Ovary (tissue), 9 donors: ENCODE data around the gene RPGRIP1L. TPM values are rescaled to one million over a fixed set of nuclear protein-coding genes. Genes with fewer than 3 reads are reported as not detected.

Source experiments
- DNase-seq, 5 donors: peaks; one replicate each; pipeline ENCODE4 v3.0.0-alpha.2; 2019 to 2020
- H3K27ac ChIP-seq, 2 donors: fragments of 200-600 bp; one replicate each; pipeline versions ENCODE4 v1.5.1 to v1.8.0; 2019 to 2022
- H3K27me3 ChIP-seq: fragments of 200-600 bp; one replicate; pipeline ENCODE4 v1.8.0; 2022
- H3K36me3 ChIP-seq: fragments of 200-600 bp; sonication (generic); one replicate; pipeline ENCODE4 v1.5.1; 2019
- H3K4me1 ChIP-seq: one replicate; pipeline ENCODE4 v1.8.1; 2013; ENCODE audit warnings: mild to moderate bottlenecking, moderate library complexity; ENCODE audit not compliant: insufficient read depth
- H3K4me3 ChIP-seq: fragments of 200-600 bp; sonication (generic); one replicate; pipeline ENCODE4 v1.5.1; 2017
- H3K9me3 ChIP-seq, 2 donors: fragments of 200-600 bp in 1 of 2; sonication (generic) in 1 of 2; one replicate each; pipeline versions ENCODE4 v1.5.1 to v1.8.1; 2013 to 2019; ENCODE audit warnings: mild to moderate bottlenecking in 1 of 2, moderate library complexity in 1 of 2
- EP300 ChIP-seq: sonication (generic); formaldehyde crosslinking; IDR thresholded peaks from one replicate; pipeline ENCODE4 v1.6.1; 2017; ENCODE audit warnings: antibody characterized with exemption
- POLR2A ChIP-seq: fragments of 450-650 bp; IDR thresholded peaks from one replicate; pipeline ENCODE4 v1.6.1; 2017; ENCODE audit warnings: antibody characterized with exemption, mild to moderate bottlenecking, moderate library complexity
- WGBS, 3 donors: extraction: QIAGEN DNeasy Blood & Tissue Kit in 1 of 3; methylation state at CpG; one replicate each; pipeline versions ENCODE4 v1.1.5 to v1.1.7; 2013 to 2017; 5-methylcytosine and 5-hydroxymethylcytosine counted together
- intact Hi-C, 4 donors: fragments of 100-400 bp; cut with DNase I; formaldehyde crosslinking; loops; one replicate each; pipeline versions ENCODE4 v1.11.0 to v1.15.1; 2022 to 2023
- polyA plus RNA-seq, 2 donors: library from polyadenylated mRNA; stranded (reverse); fragments of 200-250 nt in 1 of 2; fragments of 350-450 nt in 1 of 2; fragmentation: Illumina TruSeq in 1 of 2; extraction: RNeasy Lipid Tissue Mini Kit (QIAGEN cat#74804) in 1 of 2; gene quantifications; one replicate each; pipeline ENCODE4 v1.2.3, GENCODE V29; 2013 to 2014
- total RNA-seq, 7 donors: library from RNA; depleted of rRNA in 2 of 7; stranded (reverse); fragments of >200 nt in 2 of 7; fragmentation: NEBNext Ultra II Directional in 3 of 7; extraction: Animal tissue kit (Norgen Biotek cat#: 25700) in 3 of 7; gene quantifications; one replicate each; pipeline versions ENCODE4 v1.1.0 to v1.2.4, GENCODE V29; 2016 to 2023
- TF ChIP-seq, protein P1 (sequence below), 3 donors: fragments of 450-650 bp in 2 of 3; fragments of 200-600 bp in 1 of 3; IDR thresholded peaks; one replicate each; pipeline versions ENCODE4 v1.5.1 to v1.8.0; 2016 to 2022; ENCODE audit warnings: antibody characterized with exemption in 3 of 3, mild to moderate bottlenecking in 1 of 3
- donor health status: DM: no; HTN: no; CAD: no; lungs with moderate emphysema.
- donor health status: DM: no; HTN: no; CAD: no.
- donor health status: Bipolar disorder and iron deficiency.
- donor health status: DM: yes; HTN: yes; CAD: no.
- donor health status: DM: no; HTN: no; CAD: no.
- donor health status: DM: yes; HTN: yes; CAD: no.

The RPGRIP1L gene
- total and polyA plus RNA-seq, 9 donors = 1.7 to 12.1 (median 7.7) TPM

GRCh38 chr16:53654946-53655345 lies 48.7 kb downstream of the RPGRIP1L start:
- WGBS, 3 donors = 38 to 57% (median 50%) methylated on average over 2 of the region's 2 CpGs
- Histone ChIP-seq H3K9me3 (no peaks in the 10 kb centered on the region), H3K4me3 (no peak overlapping the region), H3K36me3 (no peaks in the 10 kb centered on the region), H3K27me3 (no peaks in the 10 kb centered on the region), H3K4me1 (no peaks in the 10 kb centered on the region), H3K27ac (no peak overlapping the region)
- intact Hi-C loops = no loop called here
- TF ChIP-seq, protein P1, sequence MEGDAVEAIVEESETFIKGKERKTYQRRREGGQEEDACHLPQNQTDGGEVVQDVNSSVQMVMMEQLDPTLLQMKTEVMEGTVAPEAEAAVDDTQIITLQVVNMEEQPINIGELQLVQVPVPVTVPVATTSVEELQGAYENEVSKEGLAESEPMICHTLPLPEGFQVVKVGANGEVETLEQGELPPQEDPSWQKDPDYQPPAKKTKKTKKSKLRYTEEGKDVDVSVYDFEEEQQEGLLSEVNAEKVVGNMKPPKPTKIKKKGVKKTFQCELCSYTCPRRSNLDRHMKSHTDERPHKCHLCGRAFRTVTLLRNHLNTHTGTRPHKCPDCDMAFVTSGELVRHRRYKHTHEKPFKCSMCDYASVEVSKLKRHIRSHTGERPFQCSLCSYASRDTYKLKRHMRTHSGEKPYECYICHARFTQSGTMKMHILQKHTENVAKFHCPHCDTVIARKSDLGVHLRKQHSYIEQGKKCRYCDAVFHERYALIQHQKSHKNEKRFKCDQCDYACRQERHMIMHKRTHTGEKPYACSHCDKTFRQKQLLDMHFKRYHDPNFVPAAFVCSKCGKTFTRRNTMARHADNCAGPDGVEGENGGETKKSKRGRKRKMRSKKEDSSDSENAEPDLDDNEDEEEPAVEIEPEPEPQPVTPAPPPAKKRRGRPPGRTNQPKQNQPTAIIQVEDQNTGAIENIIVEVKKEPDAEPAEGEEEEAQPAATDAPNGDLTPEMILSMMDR (IDR thresholded peaks at IDR 0.05) = no peak
- TF ChIP-seq EP300 (no peak), POLR2A (no peak)
- no peak for DNase-seq

DNA sequence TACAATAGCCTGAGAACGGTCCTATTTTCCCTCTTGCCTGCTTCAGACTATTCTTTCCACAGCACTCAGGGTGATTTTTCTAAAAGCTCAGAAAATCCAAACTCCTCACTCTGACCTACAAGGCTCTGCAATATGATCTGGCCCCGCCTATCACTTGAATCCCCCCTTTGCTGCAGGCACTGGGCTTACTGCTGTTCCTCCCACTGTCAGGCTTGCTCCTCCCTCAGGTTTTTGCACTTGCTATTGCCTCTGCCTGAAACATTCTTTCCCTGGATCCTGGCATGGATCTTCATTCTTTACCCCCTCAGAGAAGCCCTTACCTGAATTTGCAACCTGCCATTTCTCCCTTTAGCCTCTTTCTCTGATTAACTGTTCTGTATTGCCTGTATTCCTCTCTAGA lies 52.3 kb downstream of the RPGRIP1L start:
- intact Hi-C loops = no loop called here
- no peaks in the 10 kb centered on the region for H3K27me3 ChIP-seq
- 87 to 89% (median 87%) methylated on average over 2 of the region's 2 CpGs for WGBS, 3 donors

DNA sequence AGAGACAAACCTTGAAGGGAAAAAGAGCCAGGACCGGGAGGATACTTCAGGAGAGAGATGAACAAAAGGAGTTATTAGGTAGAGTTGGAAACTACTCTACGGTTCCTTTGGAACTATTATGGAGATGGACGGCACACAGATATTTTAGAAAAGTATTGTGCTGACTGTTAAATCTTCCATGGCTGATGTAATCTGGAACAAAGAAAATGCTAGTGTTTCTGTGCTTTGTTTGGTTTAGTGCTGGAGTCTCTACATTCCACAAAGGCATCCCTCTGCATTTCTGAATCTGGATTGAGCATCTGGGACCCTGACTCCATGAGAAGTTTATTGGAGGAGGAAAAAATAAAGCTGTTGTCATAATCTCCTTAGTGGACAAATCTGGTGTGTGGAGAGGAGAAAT lies 57.2 kb downstream of the RPGRIP1L start:
- H3K4me3 ChIP-seq = no peak overlapping the region
- DNase-seq = no peak
- 93 to 94% (median 94%) methylated on average over 3 of the region's 3 CpGs for WGBS, 3 donors
- H3K27ac ChIP-seq = no peak overlapping the region
- H3K36me3 ChIP-seq = no peaks in the 10 kb centered on the region
- H3K27me3 ChIP-seq = no peaks in the 10 kb centered on the region
- intact Hi-C loops = no loop called here
- H3K4me1 ChIP-seq = no peaks in the 10 kb centered on the region
- TF ChIP-seq EP300 (no peak), POLR2A (no peak)
- TF ChIP-seq, protein P1 (IDR thresholded peaks at IDR 0.05) = no peak
- H3K9me3 ChIP-seq = no peaks in the 10 kb centered on the region

More for the DNA sequence above, 52.3 kb downstream of the RPGRIP1L start:
- no peaks in the 10 kb centered on the region for H3K9me3 ChIP-seq
- no peak overlapping the region for H3K4me3 ChIP-seq
- no peak for DNase-seq
- TF ChIP-seq POLR2A = no peak
- no peak overlapping the region for H3K27ac ChIP-seq
- H3K4me1 ChIP-seq = no peaks in the 10 kb centered on the region
- H3K36me3 ChIP-seq = no peaks in the 10 kb centered on the region

- Histone ChIP-seq H3K27me3 (no peaks in the 10 kb centered on the region), H3K4me1 (no peaks in the 10 kb centered on the region), H3K9me3 (no peaks in the 10 kb centered on the region), H3K27ac (no peak overlapping the region), H3K4me3 (no peak overlapping the region), H3K36me3 (no peaks in the 10 kb centered on the region)
- TF ChIP-seq, protein P1 (IDR thresholded peaks at IDR 0.05) = no peak
- no peak for TF ChIP-seq EP300
- no peak for TF ChIP-seq POLR2A
- 87 to 99% (median 89%) methylated on average over 1 of the region's 1 CpG for WGBS, 3 donors
- intact Hi-C loops = no loop called here
- no peak for DNase-seq
Observed at GRCh38 chr16:53643474-53643873, 60.2 kb downstream of the RPGRIP1L start.

- Histone ChIP-seq H3K9me3 (no peaks in the 10 kb centered on the region), H3K36me3 (no peaks in the 10 kb centered on the region), H3K4me3 (no peak overlapping the region), H3K4me1 (no peaks in the 10 kb centered on the region), H3K27me3 (no peaks in the 10 kb centered on the region), H3K27ac (no peak overlapping the region)
- intact Hi-C loops = no loop called here
- 61 to 69% (median 61%) methylated on average over 5 of the region's 5 CpGs for WGBS, 3 donors
- DNase-seq = no peak
- TF ChIP-seq POLR2A (no peak), EP300 (no peak)
- TF ChIP-seq, protein P1 (IDR thresholded peaks at IDR 0.05) = no peak
Observed at GRCh38 chr16:53642094-53642493, 61.6 kb downstream of the RPGRIP1L start.
